GM12878 (cell line): ENCODE results near the gene SLC8B1. TPM values are rescaled to one million over a fixed set of nuclear protein-coding genes. Genes with fewer than 3 reads are reported as not detected.

Experiments
- ATAC-seq: fragments of 200-7000 bp; cut with Tn5 transposase; 3 replicates; pipeline ENCODE4 v1.9.1; 2020; ENCODE audit warnings: mild to moderate bottlenecking, moderate library complexity
- BruUV-seq: library from RNA; stranded (reverse); fragments of 400-500 nt; replicated peaks from 2 replicates; lab custom pipeline; 2021; lab: Mats Ljungman, UMichigan
- CTCF ChIA-PET: fragments of 300-600 bp; sonication (Branson Sonifier 250); formaldehyde crosslinking; extraction: SDS; loops from one replicate; lab custom pipeline; 2021; ENCODE audit warnings: inconsistent platforms; lab: Yijun Ruan, JAX
- POLR2A ChIA-PET: fragments of 350-600 bp; formaldehyde crosslinking; extraction: SDS; loops from one replicate; lab custom pipeline; 2021; ENCODE audit warnings: inconsistent platforms; lab: Charles Lee
- RAD21 ChIA-PET: fragments of 300-600 bp; sonication (Branson Sonifier 250); formaldehyde crosslinking; loops from one replicate; lab custom pipeline; 2023; ENCODE audit warnings: antibody characterized with exemption; ENCODE audit not compliant: unreplicated experiment; lab: Charles Lee
- SMC1A ChIA-PET: fragments of 300-600 bp; sonication (Branson Sonifier 250); formaldehyde crosslinking; loops from one replicate; lab custom pipeline; 2023; ENCODE audit not compliant: unreplicated experiment, uncharacterized antibody; lab: Charles Lee
- DNase-seq: peaks from one replicate; pipeline ENCODE4 v3.0.0-alpha.2; 2011; ENCODE audit warnings: low read depth, low spot score
- FAIRE-seq: peaks from 3 replicates; lab custom pipeline; 2011; peaks lifted over from hg19 to GRCh38; lab: Jason Lieb, UNC
- H2AFZ ChIP-seq: 2 replicates; pipeline ENCODE4 v1.6.0; 2011; ENCODE audit warnings: low read depth, low read length, control low read depth; ENCODE audit not compliant: control insufficient read depth
- H3K27ac ChIP-seq: 2 replicates; pipeline ENCODE4 v1.5.1; 2011; ENCODE audit warnings: control low read depth; ENCODE audit not compliant: control insufficient read depth, insufficient read depth
- H3K27me3 ChIP-seq, 2 experiments: replicated peaks in 1 of 2; 2 replicates each; pipeline versions ENCODE4 v1.6.0 to v1.6.1; 2011; ENCODE audit warnings: low read length in 1 of 2; ENCODE audit not compliant: control insufficient read depth in 2 of 2, insufficient read depth in 2 of 2
- H3K36me3 ChIP-seq, 2 experiments: 2 replicates each; pipeline ENCODE4 v1.5.1; 2011; ENCODE audit warnings: low read length in 1 of 2; ENCODE audit not compliant: control insufficient read depth in 2 of 2, insufficient read depth in 2 of 2
- H3K4me1 ChIP-seq: 2 replicates; pipeline ENCODE4 v1.6.1; 2011; ENCODE audit warnings: mild to moderate bottlenecking, low read length, moderate library complexity, mixed read lengths; ENCODE audit not compliant: control insufficient read depth, insufficient read depth
- H3K4me2 ChIP-seq: 2 replicates; pipeline ENCODE4 v1.6.0; 2011; ENCODE audit warnings: control low read depth; ENCODE audit not compliant: control insufficient read depth, insufficient read depth
- H3K4me3 ChIP-seq: fragments of 200-600 bp; sonication (generic); 2 replicates; pipeline ENCODE4 v1.5.1; 2016
- H3K79me2 ChIP-seq: 2 replicates; pipeline ENCODE4 v1.6.0; 2011; ENCODE audit warnings: low read length; ENCODE audit not compliant: control insufficient read depth, insufficient read depth
- H3K9ac ChIP-seq: 2 replicates; pipeline ENCODE4 v1.8.0; 2011; ENCODE audit warnings: low read length, control low read depth, mixed read lengths; ENCODE audit not compliant: control insufficient read depth, insufficient read depth
- H3K9me3 ChIP-seq: replicated peaks from 3 replicates; pipeline ENCODE4 v1.5.1; 2011; ENCODE audit warnings: mild to moderate bottlenecking, low read length; ENCODE audit not compliant: control insufficient read depth, insufficient read depth
- H4K20me1 ChIP-seq: 2 replicates; pipeline ENCODE4 v1.6.0; 2011; ENCODE audit not compliant: control insufficient read depth, insufficient read depth
- BRCA1 ChIP-seq: IDR thresholded peaks from 2 replicates; pipeline ENCODE4 v1.6.1; 2011; ENCODE audit warnings: low read depth, low read length, improper control_type of control experiment
- CBFB ChIP-seq: IDR thresholded peaks from 2 replicates; pipeline ENCODE4 v1.6.1; 2016; ENCODE audit warnings: antibody characterized with exemption, low read depth
- CHD2 ChIP-seq: IDR thresholded peaks from 2 replicates; pipeline ENCODE4 v1.6.1; 2011; ENCODE audit warnings: low read depth, low read length, improper control_type of control experiment, borderline replicate concordance
- ETV6 ChIP-seq, 2 experiments: fragments of 450-650 bp in 1 of 2; IDR thresholded peaks in 1 of 2; conservative IDR thresholded peaks in 1 of 2; 2 replicates each; pipeline ENCODE4 v1.6.1; 2014; ENCODE audit warnings: antibody characterized with exemption in 1 of 2, borderline replicate concordance in 1 of 2, low read depth in 1 of 2, mild to moderate bottlenecking in 1 of 2, moderate library complexity in 1 of 2
- MEF2B ChIP-seq: fragments of 450-650 bp; IDR thresholded peaks from 2 replicates; pipeline ENCODE4 v1.6.1; 2018; ENCODE audit warnings: mild to moderate bottlenecking, moderate library complexity; ENCODE audit not compliant: partially characterized antibody, poor library complexity, severe bottlenecking
- MTA3 ChIP-seq: IDR thresholded peaks from 2 replicates; pipeline ENCODE4 v1.6.1; 2012; ENCODE audit warnings: low read length, inconsistent platforms, borderline replicate concordance
- MYC ChIP-seq: IDR thresholded peaks from 2 replicates; pipeline ENCODE4 v1.6.1; 2011; ENCODE audit warnings: mild to moderate bottlenecking, low read length, moderate library complexity, inconsistent platforms; ENCODE audit not compliant: insufficient read depth, insufficient replicate concordance, insufficient read length, severe bottlenecking
- RAD51 ChIP-seq: fragments of 450-650 bp; IDR thresholded peaks from 2 replicates; pipeline ENCODE4 v1.6.1; 2016; ENCODE audit warnings: moderate library complexity, mild to moderate bottlenecking, inconsistent platforms
- SIX5 ChIP-seq: IDR thresholded peaks from 2 replicates; pipeline ENCODE4 v1.6.1; 2011; ENCODE audit warnings: mild to moderate bottlenecking, low read depth, low read length, moderate library complexity; ENCODE audit not compliant: severe bottlenecking
- SMAD1 ChIP-seq: fragments of 450-650 bp; IDR thresholded peaks from 2 replicates; pipeline ENCODE4 v1.6.1; 2018; ENCODE audit warnings: mild to moderate bottlenecking, low read depth; ENCODE audit not compliant: partially characterized antibody
- STAT1 ChIP-seq: fragments of 450-650 bp; conservative IDR thresholded peaks from 2 replicates; pipeline ENCODE4 v1.6.1; 2014; ENCODE audit warnings: antibody characterized with exemption, mild to moderate bottlenecking
- TAF1 ChIP-seq: IDR thresholded peaks from 2 replicates; pipeline ENCODE4 v1.6.1; 2011; ENCODE audit warnings: mild to moderate bottlenecking, low read depth, low read length, borderline replicate concordance
- ZNF24 ChIP-seq: fragments of 450-650 bp; IDR thresholded peaks from 2 replicates; pipeline ENCODE4 v1.6.1; 2017; ENCODE audit warnings: antibody characterized with exemption, mild to moderate bottlenecking
- ZNF384 ChIP-seq: IDR thresholded peaks from 2 replicates; pipeline ENCODE4 v1.6.1; 2012; ENCODE audit warnings: low read depth, mild to moderate bottlenecking, low read length, improper control_type of control experiment, borderline replicate concordance
- WGBS: methylation state at CpG from one replicate; pipeline ENCODE4 v1.1.6; 2016; ENCODE audit warnings: low lambda C conversion rate; ENCODE audit not compliant: insufficient replicate concordance, insufficient coverage; ENCODE audit errors: missing lambda C conversion rate; 5-methylcytosine and 5-hydroxymethylcytosine counted together
- in situ Hi-C: fragments of 300-500 bp; cut with MboI; formaldehyde crosslinking; loops from 9 replicates; pipeline ENCODE4 v1.14.3; 2018; ENCODE audit warnings: mixed read lengths
- intact Hi-C: fragments of 100-400 bp; cut with micrococcal nuclease; formaldehyde crosslinking; loops from one replicate; pipeline ENCODE4 v1.14.2; 2022; ENCODE audit not compliant: unreplicated experiment
- polyA plus RNA-seq, 11 experiments: library from polyadenylated mRNA; depleted of rRNA in 4 of 11; unstranded in 6 of 11; stranded (reverse) in 5 of 11; fragments of >200 nt; fragmentation: Nextera tagmentation in 4 of 11; fragmentation: Illumina TruSeq in 1 of 11; extraction: Ambion mirVana in 4 of 11; extraction: Trizol in 1 of 11; gene quantifications; 1 replicate in 1 of 11; 2 replicates in 10 of 11; pipeline versions ENCODE4 v1.2.1 to v1.2.3, GENCODE V29; 2011 to 2016; ENCODE audit warnings: inconsistent platforms in 2 of 11, missing spikeins in 2 of 11, low read depth in 1 of 11
- total RNA-seq, 4 experiments: library from RNA; depleted of rRNA in 3 of 4; stranded (reverse); fragments of >200 nt in 3 of 4; fragmentation: Illumina TruSeq in 1 of 4; extraction: Trizol in 1 of 4; gene quantifications; 2 replicates each; pipeline versions ENCODE4 v1.2.1 to v1.2.3, GENCODE V29; 2013 to 2021
- TF ChIP-seq, protein P1 (sequence below): IDR thresholded peaks from 2 replicates; pipeline ENCODE4 v1.6.1; 2012; ENCODE audit warnings: low read depth, low read length, improper control_type of control experiment
- TF ChIP-seq, protein P2 (sequence below): fragments of 450-650 bp; IDR thresholded peaks from 2 replicates; pipeline ENCODE4 v1.6.1; 2016; ENCODE audit warnings: mild to moderate bottlenecking

SLC8B1 gene
- total and polyA plus RNA-seq, 10 of the 15 experiments (the other 5 are each of a cell fraction or from before 2014, with no cell fraction given) = 0.18 to 12.3 (median 6.8) TPM

DNA sequence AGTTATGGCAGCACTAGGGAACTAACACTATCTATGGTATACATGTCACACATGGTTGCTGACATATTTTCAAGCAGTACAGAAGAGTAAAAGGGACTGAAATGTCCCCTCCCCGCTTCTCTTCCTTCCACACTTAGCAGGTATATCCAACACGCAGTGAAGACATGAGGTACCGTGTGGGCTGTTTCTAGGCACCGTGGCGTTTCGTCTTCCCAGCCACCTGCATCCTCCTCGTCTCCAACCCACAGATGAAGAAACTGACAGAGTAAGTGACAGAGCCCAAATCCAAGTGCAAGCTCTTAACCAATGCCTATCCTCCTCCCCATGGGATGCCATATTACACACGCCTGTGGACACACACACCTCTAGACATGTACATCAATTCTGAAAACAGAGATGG lies 32.4 kb downstream of the SLC8B1 start:
- H4K20me1 ChIP-seq = no peaks in the 10 kb centered on the region
- 82% methylated on average over 8 of the region's 8 CpGs for WGBS
- no peaks in the 10 kb centered on the region for H3K27me3 ChIP-seq
- ChIA-PET POLR2A (no interaction called here), RAD21 (no interaction called here), CTCF (interaction anchor here (1.1 kb wide), 1 partner anchor 123 kb away, joined by 3 read pairs; no protein-coding TSS in a partner anchor), SMC1A (no interaction called here)
- no peak overlapping the region for H3K9ac ChIP-seq
- H3K27ac ChIP-seq = no peak overlapping the region
- BruUV-seq = no TSS peak
- FAIRE-seq (peak; percentile 7), ATAC-seq (no peak), DNase-seq (no peak)
- H3K36me3 ChIP-seq = peaks cover 0 to 6% of the 10 kb centered on the region in 2 experiments; a peak in 3 of 4 replicates
- TF ChIP-seq MYC (no peak), CHD2 (no peak)
- intact Hi-C loops = no loop called here
- no peak overlapping the region for H2AFZ ChIP-seq
- no peaks in the 10 kb centered on the region for H3K79me2 ChIP-seq
- no peaks in the 10 kb centered on the region for H3K9me3 ChIP-seq
- in situ Hi-C loops = no loop called here
- H3K4me2 ChIP-seq = no peak overlapping the region
- H3K4me1 ChIP-seq = no peaks in the 10 kb centered on the region
- no peak overlapping the region for H3K4me3 ChIP-seq

DNA sequence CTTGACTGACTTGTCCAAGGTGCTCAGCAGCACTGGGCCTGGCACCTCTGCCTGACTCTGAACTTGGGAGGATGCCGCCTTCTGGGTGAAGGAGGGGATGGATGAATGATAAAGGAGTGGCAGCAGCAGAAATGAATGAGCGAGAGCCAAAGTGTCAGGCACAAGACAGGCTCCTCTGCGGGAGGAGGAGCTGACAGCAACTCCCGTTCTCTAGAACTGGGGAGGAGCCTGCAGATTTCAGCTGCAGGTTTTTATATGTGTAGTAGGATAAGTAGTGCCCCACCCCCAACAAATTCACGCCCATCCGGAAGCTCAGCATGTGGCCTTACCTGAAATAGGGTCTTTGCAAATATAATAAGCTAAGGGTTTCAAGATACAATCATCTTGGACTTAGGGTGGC lies 33.1 kb downstream of the SLC8B1 start:
- WGBS = 79% methylated on average over 6 of the region's 6 CpGs
- in situ Hi-C loops = no loop called here
- TF ChIP-seq STAT1 (no peak), SMAD1 (no peak), MEF2B (no peak), MTA3 (no peak), RAD51 (no peak), ZNF24 (no peak), ETV6 (conservative IDR thresholded peaks at IDR 0.05 in 1 of 2, IDR thresholded peaks at IDR 0.05 in 1 of 2; ENCODE audit: borderline replicate concordance in 1 of 2, low read depth in 1 of 2) (no peak), TAF1 (no peak), CBFB (no peak), ZNF384 (no peak), SIX5 (no peak), BRCA1 (no peak)
- TF ChIP-seq, protein P1, sequence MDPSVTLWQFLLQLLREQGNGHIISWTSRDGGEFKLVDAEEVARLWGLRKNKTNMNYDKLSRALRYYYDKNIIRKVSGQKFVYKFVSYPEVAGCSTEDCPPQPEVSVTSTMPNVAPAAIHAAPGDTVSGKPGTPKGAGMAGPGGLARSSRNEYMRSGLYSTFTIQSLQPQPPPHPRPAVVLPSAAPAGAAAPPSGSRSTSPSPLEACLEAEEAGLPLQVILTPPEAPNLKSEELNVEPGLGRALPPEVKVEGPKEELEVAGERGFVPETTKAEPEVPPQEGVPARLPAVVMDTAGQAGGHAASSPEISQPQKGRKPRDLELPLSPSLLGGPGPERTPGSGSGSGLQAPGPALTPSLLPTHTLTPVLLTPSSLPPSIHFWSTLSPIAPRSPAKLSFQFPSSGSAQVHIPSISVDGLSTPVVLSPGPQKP = no peak
- TF ChIP-seq, protein P2, sequence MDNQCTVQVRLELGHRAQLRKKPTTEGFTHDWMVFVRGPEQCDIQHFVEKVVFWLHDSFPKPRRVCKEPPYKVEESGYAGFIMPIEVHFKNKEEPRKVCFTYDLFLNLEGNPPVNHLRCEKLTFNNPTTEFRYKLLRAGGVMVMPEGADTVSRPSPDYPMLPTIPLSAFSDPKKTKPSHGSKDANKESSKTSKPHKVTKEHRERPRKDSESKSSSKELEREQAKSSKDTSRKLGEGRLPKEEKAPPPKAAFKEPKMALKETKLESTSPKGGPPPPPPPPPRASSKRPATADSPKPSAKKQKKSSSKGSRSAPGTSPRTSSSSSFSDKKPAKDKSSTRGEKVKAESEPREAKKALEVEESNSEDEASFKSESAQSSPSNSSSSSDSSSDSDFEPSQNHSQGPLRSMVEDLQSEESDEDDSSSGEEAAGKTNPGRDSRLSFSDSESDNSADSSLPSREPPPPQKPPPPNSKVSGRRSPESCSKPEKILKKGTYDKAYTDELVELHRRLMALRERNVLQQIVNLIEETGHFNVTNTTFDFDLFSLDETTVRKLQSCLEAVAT = no peak

More for the DNA sequence above, 33.1 kb downstream of the SLC8B1 start:
- Histone ChIP-seq H3K79me2 (no peaks in the 10 kb centered on the region), H3K9me3 (no peaks in the 10 kb centered on the region), H3K36me3 (peaks cover 0 to 4% of the 10 kb centered on the region in 2 experiments; a peak in 3 of 4 replicates), H3K27me3 (no peaks in the 10 kb centered on the region), H3K27ac (no peak overlapping the region), H2AFZ (no peak overlapping the region), H3K4me2 (no peak overlapping the region), H3K9ac (no peak overlapping the region), H3K4me3 (no peak overlapping the region), H4K20me1 (no peaks in the 10 kb centered on the region), H3K4me1 (no peaks in the 10 kb centered on the region)
- ChIA-PET CTCF (no interaction called here), POLR2A (interaction anchor here (0.6 kb wide), 1 partner anchor 44 kb away, joined by 6 read pairs; no protein-coding TSS in a partner anchor), RAD21 (interaction anchor here (0.6 kb wide), 1 partner anchor 133 kb away, joined by 4 read pairs; no protein-coding TSS in a partner anchor), SMC1A (no interaction called here)
- intact Hi-C loops = no loop called here
- ATAC-seq (no peak), DNase-seq (no peak), FAIRE-seq (no peak)
- no TSS peak for BruUV-seq
